ENCODE data around the gene LRP1B.

- no peak for TF ChIP-seq CTCF (IDR thresholded peaks at IDR 0.05; ENCODE audit: borderline replicate concordance, extremely low read depth, low read length, poor library complexity, severe bottlenecking)
- TF ChIP-seq EZH2 (IDR thresholded peaks at IDR 0.05; ENCODE audit: borderline replicate concordance, low read depth, low read length, severe bottlenecking) = no peak
Measured at GRCh38 chr2:141151611-141152286, 979.1 kb downstream of the LRP1B start.

All from DND-41 (cell line).